GM21723 (cell line): Measurements from ENCODE around the gene SCYL1.

Experiments
- ATAC-seq: cut with Tn5 transposase; IDR thresholded peaks from one replicate; pipeline ENCODE4 v1.9.1; 2021; ENCODE audit warnings: mild to moderate bottlenecking, moderate library complexity; ENCODE audit not compliant: unreplicated experiment

SCYL1 gene

DNA sequence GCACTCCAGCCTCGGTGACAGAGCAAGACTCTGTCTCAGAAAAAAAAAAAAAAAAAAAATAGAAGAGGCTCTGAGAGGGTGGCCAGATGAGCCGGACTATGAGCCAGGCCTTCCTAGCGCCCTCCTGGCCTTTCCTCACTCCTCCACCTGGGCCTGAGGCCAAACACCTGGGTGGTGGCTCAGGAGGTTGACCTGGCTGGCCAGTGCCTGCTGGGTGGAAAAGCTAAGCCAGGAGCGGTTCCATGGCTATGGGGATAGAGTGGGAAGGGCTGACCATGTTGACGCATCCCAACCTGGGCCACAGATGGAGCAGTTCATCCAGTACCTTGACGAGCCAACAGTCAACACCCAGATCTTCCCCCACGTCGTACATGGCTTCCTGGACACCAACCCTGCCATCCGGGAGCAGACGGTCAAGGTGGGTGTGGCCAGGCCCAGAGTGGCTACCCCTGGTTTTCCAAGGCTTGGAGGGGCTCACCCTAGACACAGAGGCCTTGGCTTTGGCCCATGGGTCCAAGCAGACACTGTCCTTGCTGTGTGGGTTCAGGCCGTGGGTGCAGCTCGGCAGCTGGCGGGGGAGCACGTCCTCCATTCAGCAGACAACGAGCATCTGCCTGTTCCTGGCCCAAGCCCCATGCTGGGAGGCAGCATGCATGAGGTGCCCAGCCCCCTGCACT, 7.6 kb downstream of the SCYL1 start:
- no peak for ATAC-seq

DNA sequence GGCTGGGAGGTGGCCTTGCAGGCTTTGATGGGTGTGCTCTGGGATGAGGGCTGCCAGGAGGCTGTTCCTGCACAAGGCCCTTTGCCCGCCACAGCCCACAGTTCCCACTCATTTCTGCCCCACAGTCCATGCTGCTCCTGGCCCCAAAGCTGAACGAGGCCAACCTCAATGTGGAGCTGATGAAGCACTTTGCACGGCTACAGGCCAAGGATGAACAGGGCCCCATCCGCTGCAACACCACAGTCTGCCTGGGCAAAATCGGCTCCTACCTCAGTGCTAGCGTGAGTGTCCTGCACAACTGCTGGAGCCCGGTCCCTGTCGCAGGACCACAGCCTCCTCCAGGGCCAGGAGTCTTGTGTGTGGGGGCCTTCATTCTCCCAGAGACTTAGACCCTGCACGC, 10.2 kb downstream of the SCYL1 start:
- no peak for ATAC-seq

DNA sequence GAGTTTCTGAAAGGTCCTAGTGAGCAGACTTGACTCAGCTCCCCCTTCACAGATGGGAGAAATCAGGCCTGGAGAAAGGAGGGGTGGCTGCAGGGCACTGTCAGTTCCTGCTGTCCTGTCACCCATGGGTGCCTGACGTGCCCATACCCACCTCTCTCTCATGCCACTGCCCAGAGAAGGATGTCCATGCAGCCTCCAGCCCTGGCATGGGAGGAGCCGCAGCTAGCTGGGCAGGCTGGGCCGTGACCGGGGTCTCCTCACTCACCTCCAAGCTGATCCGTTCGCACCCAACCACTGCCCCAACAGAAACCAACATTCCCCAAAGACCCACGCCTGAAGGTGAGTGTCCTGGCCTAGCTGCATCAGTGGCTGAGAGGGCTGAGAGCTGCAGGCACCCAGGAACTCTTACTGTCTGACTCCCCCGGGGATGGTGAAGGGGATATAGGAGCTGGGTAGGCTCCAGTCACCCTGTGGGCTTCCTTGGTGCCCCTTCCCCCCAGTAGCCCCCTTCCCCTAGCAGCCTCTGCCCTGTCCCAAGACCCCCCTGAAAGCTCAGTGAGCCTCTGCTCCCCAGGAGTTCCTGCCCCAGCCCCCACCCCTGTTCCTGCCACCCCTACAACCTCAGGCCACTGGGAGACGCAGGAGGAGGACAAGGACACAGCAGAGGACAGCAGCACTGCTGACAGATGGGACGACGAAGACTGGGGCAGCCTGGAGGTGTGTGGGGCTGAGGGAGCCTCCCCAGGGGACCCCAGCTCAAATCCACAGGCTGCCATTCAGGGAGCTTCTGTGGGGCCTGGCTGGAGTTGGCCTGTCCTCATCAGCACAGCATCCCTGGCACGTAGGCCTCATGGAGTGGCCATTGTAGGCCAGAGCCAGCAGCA, 11.8 kb downstream of the SCYL1 start:
- no peak for ATAC-seq

GRCh38 chr11:65537296-65537597, 12.4 kb downstream of the SCYL1 start:
- no peak for ATAC-seq

GRCh38 chr11:65537620-65538231, 12.8 kb downstream of the SCYL1 start:
- ATAC-seq: no peak

GRCh38 chr11:65538232-65538914, 13.5 kb downstream of the SCYL1 start:
- ATAC-seq: no peak

DNA sequence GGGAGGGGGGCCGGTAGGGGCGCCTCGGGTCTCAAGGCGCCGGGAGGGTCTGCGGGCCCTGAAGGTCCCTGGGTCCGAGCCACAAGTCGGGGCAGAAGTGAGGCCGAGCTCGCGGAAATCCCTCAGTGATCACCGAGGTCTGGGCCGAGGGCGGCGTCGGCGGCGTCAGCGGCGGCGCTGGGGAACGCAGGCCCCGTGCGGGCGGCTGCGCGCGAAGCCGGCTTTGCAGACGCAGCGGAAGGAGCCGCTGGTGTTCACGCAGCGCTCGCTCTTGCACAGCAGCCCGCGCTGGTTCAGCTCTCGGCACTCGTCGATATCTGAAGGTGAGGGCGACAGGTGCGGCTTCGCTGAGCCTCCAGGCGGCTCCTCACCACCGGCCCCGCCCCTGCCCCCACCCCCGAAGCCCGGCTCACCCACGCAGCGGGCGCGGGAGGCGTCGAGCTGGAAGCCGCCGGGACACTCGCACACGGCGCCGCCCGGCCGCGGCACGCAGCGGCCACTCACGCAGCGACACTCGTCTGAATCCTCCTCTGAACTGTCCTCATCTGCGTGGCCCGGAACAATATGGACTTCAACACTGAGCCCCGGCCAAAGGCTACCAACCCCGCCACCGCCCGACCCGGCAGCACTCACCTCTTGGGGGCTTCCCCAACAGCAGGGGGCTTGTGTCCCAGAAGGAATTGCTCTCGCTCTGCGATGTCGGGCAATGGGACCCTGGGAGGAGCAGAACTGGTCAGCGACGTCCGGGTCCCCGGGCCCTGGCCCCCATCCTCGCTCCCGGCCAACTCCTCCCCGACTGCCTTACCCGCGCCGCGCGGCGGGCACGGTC, 14.2 kb downstream of the SCYL1 start:
- ATAC-seq: no peak

GRCh38 chr11:65539744-65540289, 14.9 kb downstream of the SCYL1 start:
- peak; percentile 56 for ATAC-seq

GRCh38 chr11:65540290-65541092, 15.6 kb downstream of the SCYL1 start:
- ATAC-seq: peak; percentile 58

GRCh38 chr11:65541093-65541982, 16.5 kb downstream of the SCYL1 start:
- no peak for ATAC-seq

GRCh38 chr11:65542738-65543390, 18.0 kb downstream of the SCYL1 start:
- ATAC-seq: no peak

- ATAC-seq: no peak
Observed at GRCh38 chr11:65545853-65546216, 21.0 kb downstream of the SCYL1 start.

DNA sequence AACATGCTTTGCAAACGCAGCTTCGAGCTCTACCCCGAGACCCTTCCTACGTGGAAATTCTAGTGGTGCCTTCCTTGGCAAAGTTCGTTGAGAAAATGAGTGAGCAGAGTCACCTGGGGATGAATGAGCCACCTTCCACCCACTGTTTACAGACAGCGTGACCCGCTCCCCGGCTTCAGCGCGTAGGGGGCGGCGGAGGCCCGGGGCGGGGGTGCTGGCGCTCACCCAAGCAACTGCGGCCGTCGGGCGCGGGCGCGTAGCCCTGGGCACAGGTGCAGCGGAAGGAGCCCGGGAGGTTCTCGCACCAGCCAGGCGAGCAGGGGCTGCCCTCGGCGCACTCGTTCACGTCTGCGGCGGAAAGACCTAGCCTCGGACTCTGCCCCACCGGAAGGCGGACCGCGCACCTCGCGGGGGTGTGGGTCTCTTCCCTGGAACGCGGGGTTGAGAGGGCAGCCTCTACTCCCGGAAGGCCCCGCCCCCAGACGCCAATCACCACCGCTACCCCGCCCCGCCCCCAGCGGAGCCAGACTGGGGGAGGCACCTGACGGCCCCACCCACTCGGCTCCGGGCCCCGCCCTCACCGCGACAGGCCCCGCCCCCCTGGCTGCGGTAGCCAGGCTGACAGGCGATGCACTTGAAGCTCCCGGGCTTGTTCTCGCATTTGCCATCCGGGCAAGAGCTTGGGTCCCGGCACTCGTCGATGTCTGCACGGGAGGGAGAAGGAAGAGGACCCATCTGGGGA, 21.5 kb downstream of the SCYL1 start:
- peak; percentile 73 for ATAC-seq

GRCh38 chr11:65547446-65548125, 22.7 kb downstream of the SCYL1 start:
- ATAC-seq: no peak

DNA sequence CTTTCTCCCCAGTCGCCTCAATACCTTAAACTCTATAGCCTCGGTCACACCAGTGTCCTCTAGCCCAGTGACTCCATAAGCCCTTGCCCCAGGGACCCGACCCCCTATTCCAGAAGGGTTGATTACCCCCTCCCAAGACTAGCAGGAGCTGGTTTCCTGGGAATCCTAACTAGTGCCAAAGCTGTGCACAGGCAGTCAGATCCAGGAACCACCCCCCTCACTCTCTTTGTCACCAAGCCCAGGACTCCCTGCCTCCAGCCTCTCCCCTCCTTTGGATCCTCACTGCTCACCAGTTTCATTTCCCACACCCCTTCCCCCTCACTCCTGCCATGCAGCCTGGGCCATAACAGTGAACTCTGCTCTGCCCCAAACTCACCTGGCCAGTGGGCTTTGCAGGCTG, 23.5 kb downstream of the SCYL1 start:
- ATAC-seq: no peak

DNA sequence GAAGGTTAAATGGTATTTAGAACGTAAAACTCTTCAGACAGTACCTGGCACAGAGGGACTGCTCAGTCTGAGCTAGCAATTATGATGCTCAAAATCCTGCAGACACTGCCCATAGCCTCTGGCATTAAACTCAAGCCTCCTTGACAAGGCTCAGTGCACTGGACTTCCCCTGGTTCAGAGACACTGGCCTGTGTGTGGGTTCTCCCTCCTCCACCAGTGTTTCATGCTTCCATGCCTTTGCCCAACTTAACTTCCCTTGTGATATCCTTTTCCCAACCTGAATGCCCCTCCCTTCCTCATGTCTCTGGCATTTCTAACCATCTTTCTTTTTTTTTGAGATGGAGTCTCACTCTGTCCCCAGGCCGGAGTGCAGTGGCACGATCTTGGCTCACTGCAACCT, 24.2 kb downstream of the SCYL1 start:
- ATAC-seq: no peak
